ENCODE measurements around the gene UPK1B.

UPK1B gene

GRCh38 chr3:119177321-119177720 lies 3.9 kb downstream of the UPK1B start:
- DNase-seq, result no peak

DNA sequence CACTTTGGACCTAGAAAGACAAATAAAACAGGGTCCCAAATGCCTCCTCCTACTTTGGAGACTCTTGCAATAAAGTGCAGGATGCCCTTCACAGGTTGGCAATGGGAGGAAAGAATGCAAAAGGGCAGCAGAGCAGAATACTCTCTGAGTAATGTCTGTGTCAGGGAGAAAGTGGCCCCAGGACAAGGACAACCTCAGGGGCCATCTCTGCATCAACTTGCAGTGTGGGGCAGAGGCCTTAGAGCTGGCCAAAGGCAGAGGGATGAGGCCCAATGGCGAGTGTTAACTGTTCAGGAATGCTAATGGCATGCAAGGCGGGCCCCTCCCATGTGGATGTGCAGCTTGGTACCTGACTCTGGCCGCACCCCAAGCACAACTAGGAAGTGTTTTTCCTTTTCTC lies 8.4 kb downstream of the UPK1B start:
- no peak for DNase-seq

- DNase-seq, result no peak
Measured at GRCh38 chr3:119184111-119184510, 10.7 kb downstream of the UPK1B start.

GRCh38 chr3:119184796-119185570 lies 11.6 kb downstream of the UPK1B start:
- DNase-seq, result peak; percentile 8

DNA sequence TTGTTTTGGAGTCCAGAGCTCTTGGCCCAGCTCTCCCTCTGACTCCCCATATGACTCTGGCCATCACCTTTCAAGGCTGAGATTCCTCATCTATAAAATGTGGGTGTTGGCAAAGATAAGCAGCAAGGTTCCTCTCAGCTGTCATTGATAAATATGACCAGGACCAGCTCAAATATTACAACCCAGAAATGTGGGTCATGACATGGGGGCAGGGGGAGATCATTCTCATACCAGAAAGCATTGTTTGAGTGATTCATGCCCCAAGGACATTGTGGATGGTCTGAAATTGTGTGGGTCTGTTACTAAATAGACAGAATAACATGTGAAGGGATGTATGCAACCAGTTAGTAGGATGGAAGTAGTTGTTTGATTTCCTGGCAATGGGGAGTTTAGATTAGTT lies 13.9 kb downstream of the UPK1B start:
- DNase-seq, result no peak

- no peak for DNase-seq
Measured at GRCh38 chr3:119191800-119192199, 18.4 kb downstream of the UPK1B start.

- DNase-seq, result no peak
Measured at GRCh38 chr3:119194237-119195150, 21.1 kb downstream of the UPK1B start.

GRCh38 chr3:119195151-119195476 lies 21.7 kb downstream of the UPK1B start:
- no peak for DNase-seq

DNA sequence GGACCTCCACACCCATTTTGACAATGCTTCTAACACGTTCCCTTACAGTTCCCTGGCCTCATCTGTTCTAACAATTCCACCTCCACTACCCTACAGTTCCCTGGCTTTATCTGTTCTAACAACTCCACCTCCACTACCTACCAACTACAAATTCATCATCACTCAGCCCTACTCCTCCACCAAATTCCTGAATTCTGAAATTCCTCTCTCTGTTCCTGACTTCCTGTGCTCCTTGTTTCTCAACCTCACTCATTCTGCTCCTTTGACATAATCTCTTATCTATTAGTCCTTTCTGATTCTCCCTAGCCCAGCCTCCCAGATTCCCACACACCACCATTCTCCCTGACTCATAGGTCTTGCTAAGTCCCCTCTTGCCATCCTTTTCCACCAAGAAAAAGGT lies 22.5 kb downstream of the UPK1B start:
- DNase-seq, result no peak

GRCh38 chr3:119205209-119205608 lies 31.8 kb downstream of the UPK1B start:
- no peak for DNase-seq

DNA sequence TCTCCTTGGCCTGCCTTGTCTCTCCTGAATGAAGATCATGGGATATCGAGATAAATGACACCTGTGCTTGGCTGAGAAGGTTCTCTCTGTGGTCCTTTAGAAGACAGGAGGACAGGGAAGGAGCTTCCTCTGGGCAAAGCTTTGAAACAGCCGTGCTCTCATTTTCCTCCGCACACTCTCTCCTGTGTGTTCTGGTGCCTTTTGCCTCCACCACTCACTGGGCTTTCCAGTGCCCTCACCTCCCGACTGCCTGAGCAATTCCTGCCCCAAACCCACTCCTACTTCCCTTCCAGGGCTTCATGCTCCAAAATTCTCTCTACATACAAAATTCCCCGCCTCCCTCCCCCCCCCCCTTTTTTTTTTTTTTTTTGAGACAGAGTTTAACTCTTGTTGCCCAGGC lies 32.3 kb downstream of the UPK1B start:
- DNase-seq, result no peak

- no peak for DNase-seq
Measured at GRCh38 chr3:119206611-119207511, 33.5 kb downstream of the UPK1B start.

DNA sequence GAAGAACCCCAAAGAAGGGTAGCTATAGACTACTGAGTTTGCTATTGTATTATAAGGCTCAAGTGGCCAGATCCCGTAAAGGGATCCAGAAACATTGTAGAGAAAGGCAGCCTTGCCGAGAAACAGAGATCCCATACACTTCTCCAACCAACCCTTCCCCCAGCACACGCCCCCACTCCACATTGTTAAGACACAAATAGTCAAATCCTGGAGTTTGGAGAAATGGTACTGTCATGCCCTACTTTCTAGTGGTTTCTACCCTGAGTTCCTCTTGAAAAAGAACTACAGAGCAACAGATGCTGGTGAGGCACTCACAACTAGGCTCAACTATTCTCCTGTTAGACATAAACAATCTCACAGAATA lies 34.1 kb downstream of the UPK1B start:
- no peak for DNase-seq

DNA sequence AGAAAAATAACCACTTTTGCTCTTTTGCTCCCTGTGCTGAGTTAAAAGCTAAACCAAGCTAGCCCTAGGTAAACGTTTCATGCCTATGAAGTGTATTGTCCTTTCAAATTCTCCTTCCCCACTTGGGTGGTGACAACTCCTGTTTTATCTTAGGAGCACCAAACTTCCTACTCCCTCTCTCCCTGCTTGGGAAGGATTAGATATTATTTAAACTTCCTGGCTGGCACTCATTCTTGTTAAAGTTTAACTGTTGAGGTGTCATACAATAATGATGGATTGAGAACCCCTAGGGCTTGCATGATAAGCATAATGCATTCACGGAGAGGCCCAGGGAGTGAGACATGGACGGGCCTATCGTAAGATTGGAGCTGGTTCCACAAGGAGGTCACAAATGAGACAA lies 37.8 kb downstream of the UPK1B start:
- no peak for DNase-seq

GRCh38 chr3:119211803-119212202 lies 38.4 kb downstream of the UPK1B start:
- no peak for DNase-seq

DNA sequence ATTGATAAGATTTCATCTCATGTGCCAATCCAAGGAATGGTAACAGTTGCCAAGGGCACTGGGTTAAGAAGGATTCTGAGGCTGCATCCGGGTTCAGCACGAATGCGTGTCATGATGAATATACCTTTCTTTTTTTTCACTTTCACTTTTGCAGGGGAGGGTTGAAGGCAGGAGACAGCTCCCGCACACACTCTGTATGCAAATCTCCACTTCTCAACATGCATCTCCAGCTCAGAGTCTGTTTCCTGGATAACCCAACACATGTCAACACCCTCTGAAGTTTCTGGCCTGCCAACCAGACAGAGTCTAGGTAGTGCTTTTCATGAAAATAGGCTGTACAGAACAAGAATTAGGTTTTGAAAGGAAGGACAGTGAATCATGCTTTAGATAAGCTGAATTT lies 45.7 kb downstream of the UPK1B start:
- peak; percentile 71 for DNase-seq

DNA sequence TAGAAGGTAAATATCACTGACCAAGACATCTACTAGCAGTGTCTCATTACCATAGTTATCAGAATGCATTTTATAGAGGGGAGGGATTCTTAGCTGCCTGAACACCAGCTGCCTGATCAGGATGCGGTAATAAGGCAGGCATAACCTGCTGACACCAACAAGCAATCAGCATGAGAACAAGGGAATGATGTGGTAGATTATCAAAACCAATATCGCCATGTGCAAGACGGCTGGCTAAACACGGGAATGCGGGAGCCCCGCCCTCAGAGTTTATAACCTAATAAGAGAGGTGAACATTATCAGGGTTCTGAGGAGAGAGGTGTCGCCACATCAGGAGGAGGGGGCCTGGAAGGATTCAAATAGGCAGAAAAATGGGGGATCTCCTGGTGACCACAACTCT lies 46.8 kb downstream of the UPK1B start:
- DNase-seq, result no peak

DNA sequence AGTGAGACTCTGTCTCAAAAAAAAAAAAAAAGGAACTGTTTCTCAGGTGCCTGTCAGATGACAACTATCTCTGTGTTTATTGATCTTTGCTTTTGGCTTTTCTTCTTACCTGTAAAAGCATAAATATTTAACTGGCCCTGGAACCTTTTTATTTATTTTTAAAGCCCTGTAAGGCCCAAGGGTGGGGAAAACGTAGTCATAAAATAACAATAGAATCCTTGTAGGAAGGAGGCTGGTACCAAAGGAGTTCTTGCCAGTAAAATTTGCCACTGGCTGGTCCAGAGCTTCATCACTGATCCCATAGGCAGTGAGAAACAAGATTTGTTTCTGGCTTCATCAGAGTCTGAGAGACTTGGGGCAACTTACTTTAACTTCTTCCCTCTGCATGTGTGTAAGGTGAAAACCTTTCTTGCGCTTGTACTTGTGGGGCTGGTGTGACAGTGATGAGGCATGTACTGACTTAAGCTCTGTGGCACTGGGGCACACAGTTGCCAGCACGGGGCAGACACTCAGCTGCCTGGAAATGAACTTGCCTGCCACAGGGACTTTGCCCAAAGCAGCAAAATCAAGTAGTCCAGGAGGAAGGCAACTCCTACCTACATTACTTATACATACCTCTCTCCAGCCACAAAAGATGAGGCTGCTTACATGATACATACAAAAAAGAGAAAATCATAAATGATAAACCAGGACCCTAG lies 47.7 kb downstream of the UPK1B start:
- DNase-seq, result no peak

GRCh38 chr3:119221779-119222320 lies 48.5 kb downstream of the UPK1B start:
- DNase-seq, result no peak

DNA sequence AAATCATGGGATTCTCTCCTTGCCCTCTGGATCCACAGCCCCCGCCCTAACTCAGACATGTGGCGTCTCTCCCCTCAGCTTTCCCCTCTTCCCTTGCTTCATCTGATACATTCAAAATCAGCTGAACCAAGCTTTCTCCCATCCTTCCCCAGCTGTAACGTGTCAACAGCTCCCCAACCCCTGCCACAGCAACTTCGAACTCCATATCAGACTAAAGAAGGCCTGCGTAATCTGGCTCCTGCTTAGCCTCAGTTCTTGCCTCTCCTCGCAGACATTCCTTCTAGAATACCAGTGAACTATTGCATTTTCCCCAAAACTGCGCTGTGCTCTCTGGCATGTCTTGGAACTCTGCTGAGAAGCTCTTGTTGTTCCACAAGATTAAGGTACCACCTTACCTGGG lies 49.0 kb downstream of the UPK1B start:
- DNase-seq, result no peak

DNA sequence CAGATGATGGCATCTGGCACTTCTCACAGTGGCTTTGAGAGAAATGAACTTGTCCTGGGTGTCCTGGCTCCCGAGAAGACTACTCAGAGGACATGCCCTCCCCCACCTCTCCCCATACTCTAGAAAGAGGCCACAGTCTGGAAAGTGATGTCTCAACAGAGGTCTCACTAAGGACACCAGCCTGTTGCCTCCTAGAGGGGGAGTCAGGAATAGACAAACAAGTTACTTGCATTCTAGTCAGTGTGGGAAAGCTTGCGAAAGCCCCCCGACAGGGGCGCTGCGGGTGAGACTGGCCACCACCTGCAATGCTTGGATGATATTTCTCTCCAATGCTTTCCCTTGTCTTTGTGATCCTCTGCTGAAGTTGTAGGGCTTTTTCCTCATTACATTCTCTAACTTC lies 50.1 kb downstream of the UPK1B start:
- DNase-seq, result no peak

GRCh38 chr3:119225121-119225520 lies 51.7 kb downstream of the UPK1B start:
- no peak for DNase-seq
